Mesothelial cell of epicardium (in vitro differentiated cells): ENCODE data around the gene NUDT4B. TPM values are rescaled to one million over a fixed set of nuclear protein-coding genes. Genes with fewer than 3 reads are reported as not detected.
"Not testable (repeated sequence)": the region's sequence is repeated elsewhere in the genome, so short reads cannot be mapped to it uniquely, and the experiment has no call there.

Experiments
- DNase-seq, 2 experiments: peaks; one replicate each; pipeline ENCODE4 v3.0.0; 2021; ENCODE audit warnings: low spot score in 2 of 2; ENCODE audit not compliant: unreplicated experiment in 2 of 2
- H3K27ac Mint-ChIP-seq: 2 replicates; pipeline ENCODE4 v1.8.0; 2021; ENCODE audit warnings: mixed read lengths
- H3K27me3 Mint-ChIP-seq: 2 replicates; pipeline ENCODE4 v1.8.0; 2021; ENCODE audit warnings: low read depth, mixed read lengths
- H3K36me3 Mint-ChIP-seq: 2 replicates; pipeline ENCODE4 v1.8.0; 2021; ENCODE audit warnings: mixed read lengths
- H3K4me1 Mint-ChIP-seq: 2 replicates; pipeline ENCODE4 v1.8.0; 2021; ENCODE audit warnings: mixed read lengths
- H3K4me3 Mint-ChIP-seq: 2 replicates; pipeline ENCODE4 v1.8.0; 2021; ENCODE audit warnings: mild to moderate bottlenecking, moderate library complexity, mixed read lengths
- H3K9me3 Mint-ChIP-seq: 2 replicates; pipeline ENCODE4 v1.8.0; 2021; ENCODE audit warnings: mixed read lengths
- total RNA-seq: library from RNA; stranded (reverse); gene quantifications from 3 replicates; pipeline ENCODE4 v1.2.1, GENCODE V29; 2021

NUDT4B gene
- total RNA-seq, 1 donor from 2014 or later: not detected

- not testable (repeated sequence) for H3K27ac Mint-ChIP-seq, H3K36me3 Mint-ChIP-seq, H3K4me1 Mint-ChIP-seq, H3K27me3 Mint-ChIP-seq, H3K9me3 Mint-ChIP-seq, DNase-seq, H3K4me3 Mint-ChIP-seq
Measured at GRCh38 chr1:148758412-148758811, 9.8 kb downstream of the NUDT4B start.

- H3K27me3 Mint-ChIP-seq, H3K36me3 Mint-ChIP-seq, H3K4me3 Mint-ChIP-seq, H3K9me3 Mint-ChIP-seq, H3K4me1 Mint-ChIP-seq, DNase-seq, H3K27ac Mint-ChIP-seq: not testable (repeated sequence)
Measured at GRCh38 chr1:148758925-148759324, 10.4 kb downstream of the NUDT4B start.

GRCh38 chr1:148759749-148760148, 11.2 kb downstream of the NUDT4B start:
- H3K36me3 Mint-ChIP-seq, H3K27me3 Mint-ChIP-seq, H3K4me3 Mint-ChIP-seq, H3K9me3 Mint-ChIP-seq, H3K4me1 Mint-ChIP-seq, H3K27ac Mint-ChIP-seq: not testable (repeated sequence)
- DNase-seq: peak in 1 of 2 experiments; percentile 1

GRCh38 chr1:148760206-148760605, 11.6 kb downstream of the NUDT4B start:
- H3K4me1 Mint-ChIP-seq, H3K36me3 Mint-ChIP-seq, DNase-seq, H3K27me3 Mint-ChIP-seq, H3K4me3 Mint-ChIP-seq, H3K27ac Mint-ChIP-seq, H3K9me3 Mint-ChIP-seq: not testable (repeated sequence)

GRCh38 chr1:148761360-148761759, 12.8 kb downstream of the NUDT4B start:
- H3K27ac Mint-ChIP-seq, H3K36me3 Mint-ChIP-seq, H3K9me3 Mint-ChIP-seq, H3K4me1 Mint-ChIP-seq, H3K4me3 Mint-ChIP-seq, DNase-seq, H3K27me3 Mint-ChIP-seq: not testable (repeated sequence)

GRCh38 chr1:148765238-148766019, 16.9 kb downstream of the NUDT4B start:
- not testable (repeated sequence) for H3K27me3 Mint-ChIP-seq, H3K27ac Mint-ChIP-seq, H3K4me3 Mint-ChIP-seq, H3K36me3 Mint-ChIP-seq, DNase-seq, H3K4me1 Mint-ChIP-seq, H3K9me3 Mint-ChIP-seq

GRCh38 chr1:148768541-148768940, 20.0 kb downstream of the NUDT4B start:
- H3K36me3 Mint-ChIP-seq: not testable (repeated sequence)

GRCh38 chr1:148769495-148769894, 20.9 kb downstream of the NUDT4B start:
- H3K4me3 Mint-ChIP-seq, H3K9me3 Mint-ChIP-seq, H3K27me3 Mint-ChIP-seq, DNase-seq, H3K4me1 Mint-ChIP-seq, H3K27ac Mint-ChIP-seq, H3K36me3 Mint-ChIP-seq: not testable (repeated sequence)

More at GRCh38 chr1:148768541-148768940, 20.0 kb downstream of the NUDT4B start:
- not testable (repeated sequence) for H3K4me3 Mint-ChIP-seq, H3K27me3 Mint-ChIP-seq, DNase-seq, H3K27ac Mint-ChIP-seq, H3K4me1 Mint-ChIP-seq, H3K9me3 Mint-ChIP-seq

GRCh38 chr1:148773690-148774089, 25.1 kb downstream of the NUDT4B start:
- not testable (repeated sequence) for H3K9me3 Mint-ChIP-seq, H3K27me3 Mint-ChIP-seq, H3K4me1 Mint-ChIP-seq, H3K4me3 Mint-ChIP-seq, H3K36me3 Mint-ChIP-seq, DNase-seq, H3K27ac Mint-ChIP-seq

- H3K36me3 Mint-ChIP-seq, H3K4me3 Mint-ChIP-seq, H3K27me3 Mint-ChIP-seq, H3K27ac Mint-ChIP-seq, DNase-seq, H3K9me3 Mint-ChIP-seq, H3K4me1 Mint-ChIP-seq: not testable (repeated sequence)
Measured at GRCh38 chr1:148774102-148774501, 25.5 kb downstream of the NUDT4B start.

GRCh38 chr1:148775263-148775662, 26.7 kb downstream of the NUDT4B start:
- H3K36me3 Mint-ChIP-seq, DNase-seq, H3K9me3 Mint-ChIP-seq, H3K27ac Mint-ChIP-seq, H3K4me3 Mint-ChIP-seq, H3K4me1 Mint-ChIP-seq, H3K27me3 Mint-ChIP-seq: not testable (repeated sequence)

- H3K4me3 Mint-ChIP-seq, H3K27ac Mint-ChIP-seq, H3K27me3 Mint-ChIP-seq, H3K9me3 Mint-ChIP-seq, H3K36me3 Mint-ChIP-seq, H3K4me1 Mint-ChIP-seq, DNase-seq: not testable (repeated sequence)
Measured at GRCh38 chr1:148777649-148778048, 29.1 kb downstream of the NUDT4B start.

GRCh38 chr1:148780404-148780803, 31.8 kb downstream of the NUDT4B start:
- not testable (repeated sequence) for H3K4me3 Mint-ChIP-seq, H3K9me3 Mint-ChIP-seq, DNase-seq, H3K4me1 Mint-ChIP-seq, H3K27ac Mint-ChIP-seq, H3K36me3 Mint-ChIP-seq, H3K27me3 Mint-ChIP-seq

- DNase-seq, H3K27me3 Mint-ChIP-seq, H3K4me3 Mint-ChIP-seq, H3K4me1 Mint-ChIP-seq, H3K36me3 Mint-ChIP-seq, H3K9me3 Mint-ChIP-seq, H3K27ac Mint-ChIP-seq: not testable (repeated sequence)
Measured at GRCh38 chr1:148791543-148792099, 43.0 kb downstream of the NUDT4B start.
